Stimulated activated CD8-positive, alpha-beta memory T cell treated with anti-CD3 and anti-CD28 coated beads, Interleukin-15, amount 100 ng/mL, for 4 hours (primary cell): ENCODE data around the gene SDF4.
"Not testable (repeated sequence)": the region's sequence is repeated elsewhere in the genome, so short reads cannot be mapped to it uniquely, and the experiment has no call there.

Experiments used
- DNase-seq, 2 donors: peaks; one replicate each; pipeline ENCODE4 v3.0.0-alpha.2; 2020; ENCODE audit warnings: low read depth in 2 of 2

The SDF4 gene

GRCh38 chr1:1259540-1259939, 27.7 kb upstream of the SDF4 start:
- no peak for DNase-seq

GRCh38 chr1:1259119-1259488, 27.3 kb upstream of the SDF4 start:
- DNase-seq, result no peak

GRCh38 chr1:1256956-1257871, 25.4 kb upstream of the SDF4 start:
- no peak for DNase-seq

GRCh38 chr1:1255611-1256010, 23.8 kb upstream of the SDF4 start:
- no peak for DNase-seq

- no peak for DNase-seq
These were observed 23.3 kb upstream of the SDF4 start for GRCh38 chr1:1255078-1255477.

GRCh38 chr1:1254667-1254998, 22.8 kb upstream of the SDF4 start:
- DNase-seq, result no peak

GRCh38 chr1:1253972-1254666, 22.3 kb upstream of the SDF4 start:
- DNase-seq, result no peak

- DNase-seq, result no peak
These were observed 21.5 kb upstream of the SDF4 start for GRCh38 chr1:1253314-1253713.

GRCh38 chr1:1250786-1251284, 19.0 kb upstream of the SDF4 start:
- peak; percentile 53 to 62 for DNase-seq

GRCh38 chr1:1248009-1248913, 16.5 kb upstream of the SDF4 start:
- DNase-seq, result not testable (repeated sequence)

GRCh38 chr1:1247341-1247913, 15.6 kb upstream of the SDF4 start:
- DNase-seq, result no peak

- DNase-seq, result no peak
These were observed 15.0 kb upstream of the SDF4 start, which contains the start of gene C1QTNF12 for GRCh38 chr1:1246577-1247340. Gene C1QTNF12 (minus strand): TSS chr1:1246722. CDS start chr1:1246690, 32 bp downstream.

- DNase-seq, result no peak
These were observed 14.2 kb upstream of the SDF4 start for GRCh38 chr1:1245817-1246576.

GRCh38 chr1:1245178-1245816, 13.5 kb upstream of the SDF4 start:
- DNase-seq, result no peak

GRCh38 chr1:1244192-1244811, 12.5 kb upstream of the SDF4 start:
- no peak for DNase-seq

- DNase-seq, result no peak
These were observed 12.0 kb upstream of the SDF4 start for GRCh38 chr1:1243807-1244191.

GRCh38 chr1:1243266-1243660, 11.5 kb upstream of the SDF4 start:
- no peak for DNase-seq

GRCh38 chr1:1242461-1243265, 10.9 kb upstream of the SDF4 start:
- no peak for DNase-seq
